Endothelial cell of umbilical vein (primary cell): Measurements from ENCODE around the gene AKAP13.

Experiments
- CTCF ChIP-seq, 2 donors: IDR thresholded peaks; 1 replicate in 1 of 2; 2 replicates in 1 of 2; pipeline ENCODE4 v1.5.1; 2011; ENCODE audit warnings: low read length in 2 of 2, mild to moderate bottlenecking in 2 of 2, moderate library complexity in 2 of 2, control low read depth in 1 of 2, inconsistent platforms in 1 of 2, low read depth in 1 of 2; ENCODE audit not compliant: insufficient read depth in 1 of 2; ENCODE audit errors: extremely low read depth in 1 of 2
- EZH2 ChIP-seq: IDR thresholded peaks from 2 replicates; pipeline ENCODE4 v1.6.1; 2012; ENCODE audit warnings: borderline replicate concordance, low read depth, mild to moderate bottlenecking, moderate library complexity, low read length, inconsistent platforms; ENCODE audit not compliant: severe bottlenecking
- MYC ChIP-seq: IDR thresholded peaks from one replicate; pipeline ENCODE4 v1.6.1; 2011; ENCODE audit warnings: mild to moderate bottlenecking, low read depth, low read length
- POLR2A ChIP-seq: IDR thresholded peaks from 2 replicates; pipeline ENCODE4 v1.6.1; 2012; ENCODE audit warnings: low read depth, mild to moderate bottlenecking, control low read depth, low read length
- POLR2AphosphoS5 ChIP-seq: IDR thresholded peaks from 2 replicates; pipeline ENCODE4 v1.6.1; 2012; ENCODE audit warnings: low read depth, mild to moderate bottlenecking, control low read depth, low read length, moderate library complexity; ENCODE audit not compliant: insufficient read depth

GRCh38 chr15:85408270-85408746, 27.9 kb downstream of the AKAP13 start:
- TF ChIP-seq POLR2A (no peak), CTCF (IDR thresholded peaks at IDR 0.05; ENCODE audit: extremely low read depth in 1 of 2, insufficient read depth in 1 of 2, low read depth in 1 of 2, low read length in 2 of 2) (no peak), POLR2AphosphoS5 (no peak), EZH2 (no peak), MYC (no peak)
